ENCODE measurements around the gene PPARG.
"Not testable (repeated sequence)": the region's sequence is repeated elsewhere in the genome, so short reads cannot be mapped to it uniquely, and the experiment has no call there.

PPARG gene

DNA sequence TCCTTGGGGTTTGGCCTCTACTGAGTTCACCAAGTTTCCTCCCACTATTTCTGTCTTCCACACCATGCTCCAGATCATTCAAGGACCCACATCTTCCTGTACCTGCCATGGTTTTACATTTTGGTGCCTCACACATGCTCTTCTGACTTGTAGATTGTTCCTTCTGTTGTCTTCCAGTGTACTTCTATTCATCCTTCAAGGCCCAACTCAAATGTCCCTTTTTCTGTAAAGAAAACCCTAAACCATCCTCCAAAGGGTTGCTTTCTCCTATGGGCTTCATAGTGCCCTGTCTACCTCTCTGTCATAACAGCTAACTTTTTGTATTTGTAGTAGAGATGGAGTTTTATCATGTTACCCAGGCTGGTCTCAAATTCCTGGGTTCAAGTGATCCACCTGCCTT, 175.3 kb downstream of the PPARG start:
- Histone ChIP-seq H3K27me3 (ENCODE audit: control insufficient read depth, insufficient read depth, low read length) (no peaks in the 10 kb centered on the region), H3K4me3 (ENCODE audit: low read length) (no peak overlapping the region), H3K27ac (ENCODE audit: low read length) (no peak overlapping the region), H3K9me3 (ENCODE audit: control insufficient read depth, low read depth, low read length) (no peaks in the 10 kb centered on the region), H3K4me1 (ENCODE audit: control insufficient read depth, low read depth, low read length) (no peaks in the 10 kb centered on the region), H3K9ac (ENCODE audit: low read length) (no peak overlapping the region), H3K36me3 (ENCODE audit: control insufficient read depth, low read depth, low read length) (no peaks in the 10 kb centered on the region)

- no peaks in the 10 kb centered on the region for H3K27me3 ChIP-seq (ENCODE audit: control insufficient read depth, insufficient read depth, low read length)
- no peak overlapping the region for H3K9ac ChIP-seq (ENCODE audit: low read length)
- H3K4me1 ChIP-seq (ENCODE audit: control insufficient read depth, low read depth, low read length): no peaks in the 10 kb centered on the region
- no peak overlapping the region for H3K27ac ChIP-seq (ENCODE audit: low read length)
- no peaks in the 10 kb centered on the region for H3K36me3 ChIP-seq (ENCODE audit: control insufficient read depth, low read depth, low read length)
- no peaks in the 10 kb centered on the region for H3K9me3 ChIP-seq (ENCODE audit: control insufficient read depth, low read depth, low read length)
- H3K4me3 ChIP-seq (ENCODE audit: low read length): no peak overlapping the region
Measured at GRCh38 chr3:12465151-12465835, 176.4 kb downstream of the PPARG start.

DNA sequence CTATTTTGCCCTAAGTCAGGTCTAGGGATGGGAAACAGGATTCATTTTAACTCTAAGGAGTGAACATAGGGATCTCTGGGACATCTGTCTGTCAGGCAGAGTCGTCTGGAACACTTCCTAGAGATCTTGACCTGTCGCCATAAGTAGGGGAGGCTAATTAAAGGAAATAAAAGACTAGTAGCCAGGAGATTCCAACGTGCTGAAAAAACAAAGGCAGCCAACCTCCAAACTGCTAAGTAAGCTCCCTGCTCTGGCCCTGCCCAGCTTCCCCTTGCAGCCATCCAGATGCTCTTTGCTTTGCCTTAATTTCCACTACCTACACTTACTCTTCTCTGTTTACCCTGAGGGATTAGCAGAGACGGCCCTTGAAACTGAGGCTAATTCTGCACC, 177.0 kb downstream of the PPARG start:
- H3K4me1 ChIP-seq (ENCODE audit: control insufficient read depth, low read depth, low read length): no peaks in the 10 kb centered on the region
- no peaks in the 10 kb centered on the region for H3K27me3 ChIP-seq (ENCODE audit: control insufficient read depth, insufficient read depth, low read length)
- no peak overlapping the region for H3K9ac ChIP-seq (ENCODE audit: low read length)
- no peaks in the 10 kb centered on the region for H3K9me3 ChIP-seq (ENCODE audit: control insufficient read depth, low read depth, low read length)
- no peaks in the 10 kb centered on the region for H3K36me3 ChIP-seq (ENCODE audit: control insufficient read depth, low read depth, low read length)
- H3K27ac ChIP-seq (ENCODE audit: low read length): no peak overlapping the region
- no peak overlapping the region for H3K4me3 ChIP-seq (ENCODE audit: low read length)

DNA sequence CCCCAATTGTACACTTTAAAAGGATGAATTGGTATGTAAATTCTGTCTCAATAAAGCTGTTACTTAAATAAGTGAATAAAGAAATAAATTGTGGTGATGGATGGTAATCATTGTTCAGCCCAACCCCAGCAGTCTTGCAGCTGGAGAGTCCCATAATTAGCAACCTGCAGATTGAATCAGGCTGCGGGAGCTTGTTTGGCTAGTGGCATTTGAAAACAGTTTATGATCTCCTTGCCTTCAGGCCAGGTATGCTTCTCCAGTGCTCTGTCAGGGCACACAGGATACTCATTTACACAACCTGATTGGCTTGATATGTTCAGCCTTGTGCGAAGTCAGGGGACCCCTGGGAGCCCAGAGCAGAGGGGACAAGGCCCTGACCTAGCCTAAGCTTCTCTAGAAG, 178.9 kb downstream of the PPARG start:
- Histone ChIP-seq H3K9ac (ENCODE audit: low read length) (no peak overlapping the region), H3K27me3 (ENCODE audit: control insufficient read depth, insufficient read depth, low read length) (no peaks in the 10 kb centered on the region), H3K36me3 (ENCODE audit: control insufficient read depth, low read depth, low read length) (no peaks in the 10 kb centered on the region), H3K4me3 (ENCODE audit: low read length) (no peak overlapping the region), H3K4me1 (ENCODE audit: control insufficient read depth, low read depth, low read length) (no peaks in the 10 kb centered on the region), H3K27ac (ENCODE audit: low read length) (no peak overlapping the region), H3K9me3 (ENCODE audit: control insufficient read depth, low read depth, low read length) (no peaks in the 10 kb centered on the region)

- no peaks in the 10 kb centered on the region for H3K4me1 ChIP-seq (ENCODE audit: control insufficient read depth, low read depth, low read length)
- no peaks in the 10 kb centered on the region for H3K27me3 ChIP-seq (ENCODE audit: control insufficient read depth, insufficient read depth, low read length)
- no peak overlapping the region for H3K9ac ChIP-seq (ENCODE audit: low read length)
- H3K9me3 ChIP-seq (ENCODE audit: control insufficient read depth, low read depth, low read length): no peaks in the 10 kb centered on the region
- no peak overlapping the region for H3K4me3 ChIP-seq (ENCODE audit: low read length)
- H3K36me3 ChIP-seq (ENCODE audit: control insufficient read depth, low read depth, low read length): no peaks in the 10 kb centered on the region
- H3K27ac ChIP-seq (ENCODE audit: low read length): no peak overlapping the region
Measured at GRCh38 chr3:12468276-12468675, 179.4 kb downstream of the PPARG start.

GRCh38 chr3:12468757-12469156, 179.9 kb downstream of the PPARG start:
- no peaks in the 10 kb centered on the region for H3K9me3 ChIP-seq (ENCODE audit: control insufficient read depth, low read depth, low read length)
- no peak overlapping the region for H3K9ac ChIP-seq (ENCODE audit: low read length)
- no peak overlapping the region for H3K4me3 ChIP-seq (ENCODE audit: low read length)
- no peaks in the 10 kb centered on the region for H3K4me1 ChIP-seq (ENCODE audit: control insufficient read depth, low read depth, low read length)
- H3K36me3 ChIP-seq (ENCODE audit: control insufficient read depth, low read depth, low read length): no peaks in the 10 kb centered on the region
- H3K27me3 ChIP-seq (ENCODE audit: control insufficient read depth, insufficient read depth, low read length): no peaks in the 10 kb centered on the region
- no peak overlapping the region for H3K27ac ChIP-seq (ENCODE audit: low read length)

- not testable (repeated sequence) for H3K4me1 ChIP-seq (ENCODE audit: control insufficient read depth, low read depth, low read length); H3K9me3 ChIP-seq (ENCODE audit: control insufficient read depth, low read depth, low read length); H3K27me3 ChIP-seq (ENCODE audit: control insufficient read depth, insufficient read depth, low read length); H3K4me3 ChIP-seq (ENCODE audit: low read length); H3K36me3 ChIP-seq (ENCODE audit: control insufficient read depth, low read depth, low read length); H3K27ac ChIP-seq (ENCODE audit: low read length); H3K9ac ChIP-seq (ENCODE audit: low read length)
Measured at GRCh38 chr3:12469222-12469621, 180.4 kb downstream of the PPARG start.

GRCh38 chr3:12470111-12470510, 181.2 kb downstream of the PPARG start:
- Histone ChIP-seq H3K27me3 (ENCODE audit: control insufficient read depth, insufficient read depth, low read length) (no peaks in the 10 kb centered on the region), H3K36me3 (ENCODE audit: control insufficient read depth, low read depth, low read length) (no peaks in the 10 kb centered on the region), H3K27ac (ENCODE audit: low read length) (no peak overlapping the region), H3K4me3 (ENCODE audit: low read length) (no peak overlapping the region), H3K9me3 (ENCODE audit: control insufficient read depth, low read depth, low read length) (no peaks in the 10 kb centered on the region), H3K9ac (ENCODE audit: low read length) (no peak overlapping the region), H3K4me1 (ENCODE audit: control insufficient read depth, low read depth, low read length) (no peaks in the 10 kb centered on the region)

DNA sequence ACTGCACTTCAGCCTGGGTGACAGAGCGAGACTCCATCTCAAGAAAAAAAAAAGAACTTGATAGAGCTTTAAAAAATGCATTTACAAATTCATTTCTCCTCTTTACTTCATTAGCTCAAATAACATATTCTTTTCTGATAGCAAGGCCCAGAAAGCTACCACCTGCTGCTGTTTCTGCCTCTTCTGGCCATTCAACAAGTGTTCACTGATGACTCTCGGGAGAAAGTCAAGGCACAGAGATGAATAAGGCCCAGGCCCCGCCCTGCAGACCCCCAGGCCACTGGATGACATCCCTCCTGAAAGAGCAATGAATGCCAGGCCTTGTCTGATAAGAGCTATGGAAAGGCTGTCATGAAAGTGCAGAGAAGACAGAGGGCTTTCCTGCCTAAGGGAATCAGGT, 181.8 kb downstream of the PPARG start:
- Histone ChIP-seq H3K9me3 (ENCODE audit: control insufficient read depth, low read depth, low read length) (no peaks in the 10 kb centered on the region), H3K27me3 (ENCODE audit: control insufficient read depth, insufficient read depth, low read length) (no peaks in the 10 kb centered on the region), H3K4me1 (ENCODE audit: control insufficient read depth, low read depth, low read length) (no peaks in the 10 kb centered on the region), H3K9ac (ENCODE audit: low read length) (no peak overlapping the region), H3K27ac (ENCODE audit: low read length) (no peak overlapping the region), H3K36me3 (ENCODE audit: control insufficient read depth, low read depth, low read length) (no peaks in the 10 kb centered on the region), H3K4me3 (ENCODE audit: low read length) (no peak overlapping the region)

DNA sequence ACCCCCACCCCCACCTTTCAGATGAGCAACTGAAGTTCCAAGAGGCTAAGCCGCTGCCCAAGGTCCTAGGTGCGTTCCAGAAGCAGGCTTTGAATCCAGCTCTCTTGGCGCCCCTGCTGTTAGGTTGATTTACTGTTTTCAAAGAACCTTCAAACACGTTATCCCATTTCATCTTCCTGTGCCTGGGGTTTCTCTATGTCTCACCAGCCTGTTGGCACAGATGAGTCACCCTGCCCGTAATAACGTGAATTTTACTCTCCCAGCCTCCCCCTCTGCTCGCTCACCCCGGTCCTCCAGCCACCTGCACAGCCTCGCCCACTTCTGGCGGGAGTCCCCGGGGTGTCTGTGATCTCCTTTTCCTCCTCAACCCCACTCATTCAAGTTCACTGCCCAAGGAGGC, 182.4 kb downstream of the PPARG start:
- Histone ChIP-seq H3K27me3 (ENCODE audit: control insufficient read depth, insufficient read depth, low read length) (no peaks in the 10 kb centered on the region), H3K4me1 (ENCODE audit: control insufficient read depth, low read depth, low read length) (no peaks in the 10 kb centered on the region), H3K27ac (ENCODE audit: low read length) (no peak overlapping the region), H3K4me3 (ENCODE audit: low read length) (no peak overlapping the region), H3K36me3 (ENCODE audit: control insufficient read depth, low read depth, low read length) (no peaks in the 10 kb centered on the region), H3K9me3 (ENCODE audit: control insufficient read depth, low read depth, low read length) (no peaks in the 10 kb centered on the region), H3K9ac (ENCODE audit: low read length) (no peak overlapping the region)

DNA sequence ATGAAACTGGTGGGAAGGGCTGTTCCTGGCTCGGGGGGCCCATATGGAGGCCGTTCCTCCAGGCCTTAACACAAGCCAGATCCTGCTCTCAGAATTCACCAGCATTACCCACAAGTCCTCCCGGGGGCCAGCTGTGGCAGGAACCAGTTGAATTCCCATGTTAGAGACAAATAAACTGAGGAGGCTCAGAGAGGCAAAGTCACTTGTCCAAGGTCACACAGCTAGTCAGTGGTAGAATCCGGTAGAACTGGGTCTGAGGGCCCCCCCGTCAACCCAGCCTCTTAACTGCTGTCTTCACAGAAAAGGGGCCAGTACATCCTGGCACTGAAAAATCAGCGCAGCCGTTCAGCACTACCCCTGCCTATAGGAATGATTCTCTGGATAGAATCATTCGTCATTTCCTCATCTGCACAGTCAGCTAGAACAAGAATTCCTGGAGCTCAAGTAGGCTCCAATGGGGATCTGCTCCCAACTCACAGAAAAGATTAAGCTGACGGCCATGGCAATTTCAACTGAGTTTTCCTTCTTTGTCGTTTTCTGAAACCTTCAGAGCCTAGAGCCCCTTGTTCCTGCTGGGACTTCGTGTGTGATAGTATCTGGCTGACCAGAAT, 183.2 kb downstream of the PPARG start:
- no peaks in the 10 kb centered on the region for H3K4me1 ChIP-seq (ENCODE audit: control insufficient read depth, low read depth, low read length)
- H3K27ac ChIP-seq (ENCODE audit: low read length): no peak overlapping the region
- H3K9me3 ChIP-seq (ENCODE audit: control insufficient read depth, low read depth, low read length): no peaks in the 10 kb centered on the region
- no peaks in the 10 kb centered on the region for H3K36me3 ChIP-seq (ENCODE audit: control insufficient read depth, low read depth, low read length)
- no peak overlapping the region for H3K9ac ChIP-seq (ENCODE audit: low read length)
- no peaks in the 10 kb centered on the region for H3K27me3 ChIP-seq (ENCODE audit: control insufficient read depth, insufficient read depth, low read length)
- no peak overlapping the region for H3K4me3 ChIP-seq (ENCODE audit: low read length)

- Histone ChIP-seq H3K36me3 (ENCODE audit: control insufficient read depth, low read depth, low read length) (no peaks in the 10 kb centered on the region), H3K27me3 (ENCODE audit: control insufficient read depth, insufficient read depth, low read length) (no peaks in the 10 kb centered on the region), H3K9me3 (ENCODE audit: control insufficient read depth, low read depth, low read length) (no peaks in the 10 kb centered on the region), H3K27ac (ENCODE audit: low read length) (no peak overlapping the region), H3K9ac (ENCODE audit: low read length) (no peak overlapping the region), H3K4me1 (ENCODE audit: control insufficient read depth, low read depth, low read length) (no peaks in the 10 kb centered on the region), H3K4me3 (ENCODE audit: low read length) (no peak overlapping the region)
Measured at GRCh38 chr3:12472796-12473195, 183.9 kb downstream of the PPARG start.

All from iPS-18a (cell line).